Right lobe of liver (tissue), 6 donors: ENCODE measurements around the gene KLF15. TPM values are rescaled to one million over a fixed set of nuclear protein-coding genes. Genes with fewer than 3 reads are reported as not detected.

Experiments
- ATAC-seq, 4 donors: fragments of 200-7000 bp; cut with Tn5 transposase; one replicate each; pipeline ENCODE4 v1.9.1; 2020; ENCODE audit warnings: mild to moderate bottlenecking in 4 of 4, moderate library complexity in 4 of 4
- DNase-seq, 3 donors: peaks; one replicate each; pipeline ENCODE4 v3.0.0-alpha.2; 2020
- H3K27ac ChIP-seq, 3 donors: fragments of 200-600 bp; one replicate each; pipeline ENCODE4 v1.8.0; 2022
- H3K27me3 ChIP-seq, 2 donors: fragments of 200-600 bp; one replicate each; pipeline ENCODE4 v1.8.0; 2022
- H3K36me3 ChIP-seq, 4 donors: fragments of 200-600 bp; sonication (generic) in 1 of 4; one replicate each; pipeline versions ENCODE4 v1.5.1 to v1.8.0; 2017 to 2022; ENCODE audit warnings: control low read depth in 1 of 4
- H3K4me1 ChIP-seq, 4 donors: fragments of 200-600 bp; sonication (generic) in 1 of 4; one replicate each; pipeline versions ENCODE4 v1.5.1 to v1.8.0; 2017 to 2022; ENCODE audit warnings: control low read depth in 1 of 4
- H3K4me3 ChIP-seq, 3 donors: fragments of 200-600 bp; one replicate each; pipeline ENCODE4 v1.8.0; 2022
- H3K9me3 ChIP-seq, 4 donors: fragments of 200-600 bp; sonication (generic) in 1 of 4; one replicate each; pipeline versions ENCODE4 v1.5.1 to v1.8.0; 2017 to 2022; ENCODE audit warnings: control low read depth in 1 of 4
- POLR2A ChIP-seq: fragments of 450-650 bp; IDR thresholded peaks from one replicate; pipeline ENCODE4 v1.6.1; 2017; ENCODE audit warnings: antibody characterized with exemption, mild to moderate bottlenecking
- WGBS: methylation state at CpG from one replicate; pipeline ENCODE4 v1.1.6; 2018; ENCODE audit warnings: low coverage, low lambda C conversion rate; ENCODE audit not compliant: insufficient coverage; ENCODE audit errors: missing lambda C conversion rate; 5-methylcytosine and 5-hydroxymethylcytosine counted together
- intact Hi-C, 2 donors: fragments of 100-400 bp; cut with DNase I; formaldehyde crosslinking; loops; one replicate each; pipeline versions ENCODE4 v1.11.2 to v1.14.1; 2022
- total RNA-seq, 6 experiments: library from RNA; depleted of rRNA in 2 of 6; stranded (reverse); fragments of >200 nt in 2 of 6; fragmentation: NEBNext Ultra II Directional in 3 of 6; extraction: Animal tissue kit (Norgen Biotek cat#: 25700) in 3 of 6; gene quantifications; one replicate each; pipeline versions ENCODE4 v1.1.0 to v1.2.4, GENCODE V29; 2016 to 2023
- TF ChIP-seq, protein P1 (sequence below), 4 donors: fragments of 200-600 bp in 3 of 4; fragments of 450-650 bp in 1 of 4; IDR thresholded peaks; one replicate each; pipeline versions ENCODE4 v1.5.1 to v1.8.0; 2016 to 2022; ENCODE audit warnings: antibody characterized with exemption in 4 of 4, mild to moderate bottlenecking in 2 of 4
- donor health status: DM: no; HTN: yes; CAD: no.
- donor health status: DM: no; HTN: no; CAD: no.
- donor health status: DM: no; HTN: no; CAD: no.
- donor health status: DM: no; HTN: yes; CAD: no.
- donor health status: DM: no; HTN: yes; CAD: no.

The KLF15 gene
- total RNA-seq, 6 experiments from 2014 or later: 14.4 to 112 (median 89.3) TPM

DNA sequence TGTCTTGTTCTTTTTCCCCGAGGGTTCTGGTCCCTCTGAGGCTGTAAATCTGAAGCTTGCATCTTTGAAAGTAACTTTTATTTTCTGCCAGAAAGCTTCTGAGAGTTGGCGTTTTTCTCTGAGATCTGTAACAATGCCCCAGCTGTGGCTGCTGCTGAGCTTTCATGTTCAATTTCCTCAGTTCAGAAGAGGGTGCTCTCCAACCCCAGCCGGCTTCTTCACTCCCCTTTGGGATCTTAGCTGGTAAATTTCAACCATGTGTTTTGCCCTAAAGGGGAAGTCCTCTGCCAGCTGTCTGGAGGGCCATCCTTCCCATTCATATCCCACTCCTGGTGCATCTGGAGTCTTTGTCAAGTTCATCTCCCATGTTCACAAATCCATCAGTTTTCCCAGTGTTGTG lies 19.2 kb upstream of the KLF15 start:
- Histone ChIP-seq H3K4me1 (peaks cover 0 to 28% (median 11%) of the 10 kb centered on the region in 4 donors), H3K36me3 (no peaks in the 10 kb centered on the region), H3K27ac (no peak overlapping the region), H3K27me3 (no peaks in the 10 kb centered on the region), H3K9me3 (no peaks in the 10 kb centered on the region), H3K4me3 (no peak overlapping the region)
- no peak for DNase-seq
- intact Hi-C loops: loop anchor here in 1 of 2 donors (10.0 kb wide), 1 partner anchor 112 kb away; no protein-coding TSS in a partner anchor
- 33% methylated on average over 2 of the region's 3 CpGs for WGBS
- TF ChIP-seq, protein P1, sequence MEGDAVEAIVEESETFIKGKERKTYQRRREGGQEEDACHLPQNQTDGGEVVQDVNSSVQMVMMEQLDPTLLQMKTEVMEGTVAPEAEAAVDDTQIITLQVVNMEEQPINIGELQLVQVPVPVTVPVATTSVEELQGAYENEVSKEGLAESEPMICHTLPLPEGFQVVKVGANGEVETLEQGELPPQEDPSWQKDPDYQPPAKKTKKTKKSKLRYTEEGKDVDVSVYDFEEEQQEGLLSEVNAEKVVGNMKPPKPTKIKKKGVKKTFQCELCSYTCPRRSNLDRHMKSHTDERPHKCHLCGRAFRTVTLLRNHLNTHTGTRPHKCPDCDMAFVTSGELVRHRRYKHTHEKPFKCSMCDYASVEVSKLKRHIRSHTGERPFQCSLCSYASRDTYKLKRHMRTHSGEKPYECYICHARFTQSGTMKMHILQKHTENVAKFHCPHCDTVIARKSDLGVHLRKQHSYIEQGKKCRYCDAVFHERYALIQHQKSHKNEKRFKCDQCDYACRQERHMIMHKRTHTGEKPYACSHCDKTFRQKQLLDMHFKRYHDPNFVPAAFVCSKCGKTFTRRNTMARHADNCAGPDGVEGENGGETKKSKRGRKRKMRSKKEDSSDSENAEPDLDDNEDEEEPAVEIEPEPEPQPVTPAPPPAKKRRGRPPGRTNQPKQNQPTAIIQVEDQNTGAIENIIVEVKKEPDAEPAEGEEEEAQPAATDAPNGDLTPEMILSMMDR (IDR thresholded peaks at IDR 0.05): no peak
- TF ChIP-seq POLR2A: no peak
- no peak for ATAC-seq

DNA sequence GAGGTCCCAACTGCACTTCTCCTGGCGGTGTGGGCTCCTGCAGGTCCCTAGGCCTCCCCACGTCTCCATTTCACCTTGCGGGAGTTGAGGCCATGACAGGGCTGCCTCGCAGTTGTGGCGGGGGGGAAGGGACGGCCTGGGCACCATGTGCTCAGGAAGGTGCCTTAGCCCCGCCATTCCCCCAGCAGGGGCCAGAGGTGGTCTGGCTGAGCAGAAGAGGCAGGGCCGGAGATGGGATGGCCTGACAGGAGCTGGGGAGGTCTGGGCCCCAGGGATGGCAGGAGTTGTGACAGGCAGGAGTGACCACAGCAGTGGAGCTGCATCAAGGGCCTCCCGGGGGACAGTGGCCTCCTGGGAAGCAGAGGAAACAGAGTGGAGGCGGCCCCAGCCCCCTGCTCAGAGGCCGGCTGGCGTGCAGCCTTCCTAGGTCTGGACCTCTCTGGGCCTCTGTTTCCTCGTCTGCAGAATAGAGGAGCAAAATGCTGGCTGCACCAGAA lies 18.7 kb upstream of the KLF15 start:
- H3K36me3 ChIP-seq: no peaks in the 10 kb centered on the region
- H3K27me3 ChIP-seq: no peaks in the 10 kb centered on the region
- H3K9me3 ChIP-seq: no peaks in the 10 kb centered on the region
- intact Hi-C loops: loop anchor here in 1 of 2 donors (10.0 kb wide), 1 partner anchor 111 kb away; no protein-coding TSS in a partner anchor
- no peak overlapping the region for H3K4me3 ChIP-seq
- H3K27ac ChIP-seq: no peak overlapping the region
- ATAC-seq (no peak), DNase-seq (peak in 2 of 3 donors; percentile 34 to 43)
- peaks cover 0 to 28% (median 11%) of the 10 kb centered on the region in 4 donors for H3K4me1 ChIP-seq
- WGBS: 92% methylated on average over 6 of the region's 13 CpGs
- TF ChIP-seq, protein P1 (IDR thresholded peaks at IDR 0.05): no peak
- TF ChIP-seq POLR2A: no peak

DNA sequence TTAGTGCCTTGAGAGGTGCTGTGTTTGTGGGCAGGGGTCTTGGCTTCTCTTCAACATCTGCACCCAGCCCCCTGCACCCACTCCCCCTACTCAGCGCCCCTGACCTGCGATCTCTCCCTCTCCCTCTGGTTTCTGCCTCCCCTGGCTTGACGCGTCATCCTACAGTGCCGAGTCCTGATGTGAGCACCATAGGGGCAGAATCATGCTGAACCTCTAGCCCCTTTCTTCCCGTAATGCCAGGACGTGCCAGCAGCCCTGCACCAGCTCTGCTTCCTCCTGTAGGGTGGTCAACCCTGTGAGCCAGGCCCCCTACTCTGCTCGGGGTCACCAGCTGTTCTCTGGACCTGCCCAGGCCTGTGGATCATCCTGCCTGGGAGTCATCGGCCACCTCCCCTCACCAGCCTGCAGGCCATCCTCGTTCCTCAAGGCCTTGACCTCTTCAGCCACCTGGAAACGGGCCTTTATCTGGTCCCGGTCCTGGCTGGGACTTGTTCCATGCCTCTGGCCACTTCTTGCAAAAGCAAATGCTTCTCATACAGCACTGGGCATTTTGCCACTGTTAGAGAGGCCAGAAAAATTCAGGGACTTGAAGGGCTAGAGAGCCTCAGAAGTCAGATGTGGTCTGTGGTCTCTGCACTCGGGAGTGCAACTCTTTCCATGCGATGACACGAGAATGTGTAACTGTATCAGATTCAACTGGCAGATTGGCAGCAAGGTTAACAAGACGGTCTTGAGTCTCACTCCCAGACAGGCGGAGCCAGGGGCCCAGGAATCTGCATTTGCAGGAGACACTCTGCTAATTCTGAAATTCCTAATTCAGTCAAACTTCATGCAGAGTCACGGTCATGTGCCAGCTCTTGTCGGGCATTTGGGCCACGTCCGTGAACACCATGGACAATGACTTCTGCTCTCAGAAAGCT lies 16.7 kb upstream of the KLF15 start:
- 59% methylated on average over 16 of the region's 21 CpGs for WGBS
- Histone ChIP-seq H3K4me3 (no peak overlapping the region), H3K27me3 (no peaks in the 10 kb centered on the region), H3K4me1 (peaks cover 0 to 35% (median 12%) of the 10 kb centered on the region in 4 donors), H3K36me3 (no peaks in the 10 kb centered on the region), H3K27ac (peak overlapping the region in 2 of 3 donors; percentile 74 to 82), H3K9me3 (no peaks in the 10 kb centered on the region)
- peak; percentile 60 to 92 (median 88) for DNase-seq
- peak; percentile 65 to 75 (median 69) for ATAC-seq
- TF ChIP-seq POLR2A: no peak
- TF ChIP-seq, protein P1 (IDR thresholded peaks at IDR 0.05): no peak
- intact Hi-C loops: loop anchor here in 1 of 2 donors (10.0 kb wide), 1 partner anchor 109 kb away; no protein-coding TSS in a partner anchor

DNA sequence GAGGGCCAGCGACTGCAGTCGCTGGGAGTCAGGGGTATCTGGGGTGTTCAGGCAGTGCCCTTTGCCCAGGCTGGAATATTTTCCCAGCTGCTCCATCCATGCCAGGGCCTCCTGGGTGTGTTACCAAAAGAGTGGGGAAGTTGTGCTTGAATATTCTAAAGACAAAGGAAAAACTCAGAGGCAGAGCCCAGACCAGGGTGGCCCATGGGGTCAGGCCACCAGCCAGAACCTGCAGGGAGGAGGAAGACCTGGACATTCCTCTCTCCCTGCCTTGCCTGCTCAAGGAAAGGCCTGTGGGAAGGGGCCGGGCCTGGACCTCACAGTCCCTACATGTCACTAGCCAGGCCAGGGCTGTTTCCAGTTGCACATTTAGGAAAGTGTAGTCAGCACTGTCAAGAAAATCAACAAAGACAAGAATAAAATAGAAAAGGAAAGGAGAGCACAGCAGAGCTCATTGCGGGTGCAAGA lies 16.0 kb upstream of the KLF15 start:
- DNase-seq (no peak), ATAC-seq (no peak)
- H3K9me3 ChIP-seq: no peaks in the 10 kb centered on the region
- TF ChIP-seq POLR2A: no peak
- TF ChIP-seq, protein P1 (IDR thresholded peaks at IDR 0.05): no peak
- H3K4me1 ChIP-seq: peaks cover 0 to 42% (median 16%) of the 10 kb centered on the region in 4 donors
- H3K27ac ChIP-seq: peak overlapping the region in 2 of 3 donors; percentile 74 to 82
- no peak overlapping the region for H3K4me3 ChIP-seq
- H3K36me3 ChIP-seq: no peaks in the 10 kb centered on the region
- no peaks in the 10 kb centered on the region for H3K27me3 ChIP-seq
- WGBS: 100% methylated on average over 1 of the region's 4 CpGs
- intact Hi-C loops: loop anchor here in 1 of 2 donors (10.0 kb wide), 1 partner anchor 108 kb away; no protein-coding TSS in a partner anchor
